ENCODE data around the gene ATP7B.
A peak's percentile ranks its signal among the peaks of the same experiment; 100 is the strongest.

The ATP7B gene

DNA sequence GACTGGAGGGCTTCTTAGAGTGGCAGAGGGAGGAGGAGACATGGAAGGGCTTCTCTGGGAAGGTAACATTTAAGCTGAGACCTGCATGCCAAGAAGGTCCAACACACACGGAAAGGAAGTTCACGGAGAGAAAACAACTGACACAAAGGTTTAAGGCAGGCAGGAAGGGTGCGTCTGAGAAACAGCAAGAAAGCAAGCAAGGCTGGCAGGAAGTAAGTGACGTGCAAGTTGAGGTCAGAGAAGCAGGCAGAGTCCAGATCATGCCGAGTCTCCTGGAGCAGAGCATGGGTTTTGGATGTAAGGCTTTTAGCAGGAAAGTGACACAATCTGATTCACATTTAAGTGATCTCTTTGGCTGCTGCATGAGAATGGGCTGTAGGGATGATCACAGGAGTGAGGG lies 60.5 kb downstream of the ATP7B start:
- peak; percentile 76 for DNase-seq (ENCODE audit: low spot score)

DNA sequence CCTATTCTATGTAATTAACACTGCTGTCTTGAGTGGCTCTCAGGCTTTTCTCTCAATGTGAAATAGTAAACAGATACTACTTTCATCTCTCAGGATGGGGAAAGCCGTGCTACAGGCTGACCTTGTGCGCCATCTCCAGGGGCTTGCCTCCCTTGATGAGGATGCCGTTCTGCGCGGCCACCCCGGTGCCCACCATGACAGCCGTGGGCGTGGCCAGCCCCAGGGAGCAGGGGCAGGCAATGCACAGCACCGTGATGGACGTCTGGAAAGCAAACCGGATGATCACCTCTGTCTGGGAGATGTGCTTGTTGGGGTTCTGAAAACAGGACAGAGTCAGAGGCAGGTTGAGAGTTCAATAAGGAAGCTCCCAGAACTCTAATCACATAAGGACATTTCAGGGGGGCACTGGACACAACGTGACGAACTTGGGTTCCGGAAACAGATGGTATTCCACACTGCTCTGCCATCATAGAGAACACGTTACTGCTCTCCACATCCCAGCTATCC lies 65.0 kb downstream of the ATP7B start:
- no peak for DNase-seq (ENCODE audit: low spot score)

GRCh38 chr13:51945149-51945548 lies 66.1 kb downstream of the ATP7B start:
- no peak for DNase-seq (ENCODE audit: low spot score)

DNA sequence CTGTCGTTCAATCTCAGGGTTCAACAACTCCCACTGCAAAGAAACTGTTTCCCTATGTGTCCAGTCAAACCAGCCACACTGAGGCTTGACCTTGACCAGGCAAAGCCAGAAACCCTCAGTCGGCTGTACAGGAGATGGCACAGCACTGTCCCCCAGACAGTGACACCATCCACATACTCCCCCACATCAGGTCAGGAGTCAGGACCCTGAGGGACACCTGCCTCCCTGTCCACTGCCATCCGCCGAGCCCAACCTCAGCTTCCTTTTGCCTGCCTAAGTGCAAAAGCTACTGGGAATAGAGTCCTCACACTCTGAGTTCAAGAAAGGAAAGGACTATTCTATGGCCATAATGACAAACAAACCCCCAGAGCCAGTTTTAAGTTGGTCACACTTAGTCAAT lies 66.8 kb downstream of the ATP7B start:
- DNase-seq (ENCODE audit: low spot score): no peak

DNA sequence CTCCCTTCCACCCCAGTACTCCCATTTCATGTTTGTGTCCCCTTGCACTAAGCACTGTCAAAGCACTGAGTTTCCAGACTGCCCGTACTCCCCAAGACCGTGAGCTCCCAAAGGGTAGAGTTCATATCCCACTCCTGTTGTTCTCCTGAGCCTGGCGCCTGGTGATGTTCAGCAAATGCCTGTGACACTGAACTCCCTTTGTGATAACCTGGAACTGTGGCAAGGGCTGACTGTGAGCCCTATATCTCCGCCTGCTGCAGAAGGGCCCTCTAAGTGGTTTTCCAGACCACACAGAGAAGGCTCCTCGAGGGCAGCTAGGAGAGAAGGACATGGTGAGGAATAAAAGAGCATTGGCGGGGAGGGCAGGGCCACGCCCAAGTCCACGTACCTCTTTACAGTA lies 67.5 kb downstream of the ATP7B start:
- DNase-seq (ENCODE audit: low spot score): no peak

- DNase-seq (ENCODE audit: low spot score): no peak
Observed at GRCh38 chr13:51942189-51942588, 69.1 kb downstream of the ATP7B start.

GRCh38 chr13:51938454-51938853 lies 72.8 kb downstream of the ATP7B start:
- DNase-seq (ENCODE audit: low spot score): no peak

DNA sequence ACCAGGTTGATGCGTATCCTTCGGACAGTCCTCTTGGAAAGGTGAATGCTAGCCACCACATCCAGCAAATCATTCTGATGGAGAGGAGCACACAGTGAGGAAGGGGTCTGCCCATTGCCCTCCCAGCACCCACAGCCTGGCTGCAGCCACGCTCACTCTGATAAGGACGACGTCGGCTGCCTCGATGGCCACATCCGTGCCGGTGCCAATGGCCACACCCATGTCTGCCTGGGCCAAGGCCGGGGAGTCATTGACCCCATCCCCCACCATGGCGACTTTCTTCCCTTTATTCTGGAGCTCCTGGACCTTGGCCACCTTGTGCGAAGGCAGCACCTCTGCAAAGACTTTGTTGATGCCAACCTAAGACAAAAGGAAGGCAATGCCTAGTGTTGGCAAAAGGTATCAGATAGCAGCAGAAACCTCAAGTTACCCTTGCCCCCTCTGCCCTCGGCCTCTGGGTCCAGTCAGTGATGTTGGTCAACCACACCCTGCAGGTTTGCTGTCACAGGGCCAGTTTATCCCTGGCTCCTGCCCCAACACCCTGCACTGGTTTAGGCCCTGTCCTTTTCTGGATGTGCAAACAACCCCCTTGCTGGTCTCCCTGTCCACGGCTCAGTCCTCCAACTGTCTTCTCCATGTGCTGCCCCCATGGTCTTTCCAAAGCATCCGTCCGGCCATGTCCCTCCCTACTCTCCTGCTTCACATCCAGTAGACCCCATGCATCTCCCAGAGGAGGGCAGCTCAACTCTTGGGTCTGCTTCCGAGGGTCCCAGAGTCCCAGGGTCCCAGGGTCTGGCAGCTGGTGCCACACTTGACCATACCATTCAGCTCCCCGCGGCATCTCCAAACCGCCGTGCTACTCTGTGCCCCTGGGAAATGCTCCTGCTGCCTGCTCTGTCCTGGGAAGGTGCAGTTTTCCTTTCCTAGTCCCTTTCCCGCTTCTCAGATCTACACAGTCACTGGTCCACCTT lies 73.6 kb downstream of the ATP7B start:
- no peak for DNase-seq (ENCODE audit: low spot score)

DNA sequence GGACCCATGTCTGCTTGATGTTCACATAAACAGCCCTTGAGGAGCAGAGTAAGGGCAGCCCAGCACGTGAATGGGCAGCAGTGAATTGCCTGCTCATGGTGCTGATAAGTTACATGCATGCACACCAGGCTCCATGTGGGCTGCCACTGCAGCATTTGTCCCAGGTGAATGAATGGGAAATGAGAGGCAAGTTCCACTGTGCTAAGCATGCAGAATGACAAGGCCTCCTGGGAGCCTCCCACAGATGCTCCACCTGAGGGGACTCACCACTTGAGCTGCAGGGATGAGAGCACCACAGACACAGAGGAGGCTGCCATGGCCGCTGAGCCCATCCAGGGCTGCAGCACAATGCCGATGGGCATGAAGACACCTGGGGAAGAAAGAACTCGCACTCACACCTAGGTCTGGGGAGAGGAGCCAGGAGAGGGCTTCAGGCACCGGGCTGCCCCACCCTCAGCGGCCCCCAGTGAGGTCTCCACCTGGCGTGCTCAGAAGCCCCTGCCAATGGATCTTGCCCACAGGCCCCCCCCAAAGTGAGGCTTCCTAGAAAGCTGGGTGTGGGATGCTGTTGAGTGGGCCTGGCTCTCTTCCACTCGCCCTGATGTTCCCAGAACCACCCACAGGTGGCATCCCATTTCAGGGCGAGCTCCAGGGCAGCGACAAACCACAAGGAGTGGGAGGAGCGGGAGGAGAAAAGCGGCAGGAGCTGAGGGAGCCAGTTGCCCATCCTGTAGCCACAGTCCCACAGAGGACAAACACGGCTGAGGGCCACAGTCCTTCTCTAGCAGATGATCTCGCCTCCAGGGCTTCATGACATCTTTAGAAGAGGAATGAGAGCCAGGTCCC lies 75.7 kb downstream of the ATP7B start:
- peak; percentile 16 for DNase-seq (ENCODE audit: low spot score)

DNA sequence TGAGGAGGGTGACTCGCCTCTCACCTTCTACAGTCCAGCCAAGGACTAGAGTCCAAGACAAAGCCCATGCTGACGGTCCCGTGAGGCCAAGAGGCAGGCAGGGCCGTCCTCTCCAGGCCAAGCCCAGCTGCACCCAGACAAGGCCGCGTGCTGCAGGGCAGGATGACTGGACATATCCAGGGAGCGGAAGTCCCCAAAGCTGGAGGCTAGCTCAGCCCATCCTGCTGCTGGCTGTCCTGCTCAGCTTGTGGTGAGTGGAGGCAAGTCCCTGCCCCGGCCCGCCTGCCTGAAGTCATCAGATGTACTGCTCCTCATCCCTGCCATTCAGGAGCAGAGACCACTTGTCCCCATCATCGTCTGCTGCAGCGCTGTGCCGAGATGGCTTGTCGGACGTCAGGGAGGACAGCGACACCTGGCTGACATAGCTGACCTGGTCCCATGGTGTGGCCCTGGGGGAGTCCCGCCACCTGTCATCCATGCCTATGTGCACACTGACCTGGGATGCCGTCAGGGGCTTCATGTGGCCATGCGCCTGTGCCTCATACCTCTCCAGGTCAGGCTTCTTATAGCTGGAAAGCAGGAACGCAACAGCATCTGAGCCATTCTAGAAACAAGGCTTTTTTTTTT lies 76.7 kb downstream of the ATP7B start:
- no peak for DNase-seq (ENCODE audit: low spot score)

DNA sequence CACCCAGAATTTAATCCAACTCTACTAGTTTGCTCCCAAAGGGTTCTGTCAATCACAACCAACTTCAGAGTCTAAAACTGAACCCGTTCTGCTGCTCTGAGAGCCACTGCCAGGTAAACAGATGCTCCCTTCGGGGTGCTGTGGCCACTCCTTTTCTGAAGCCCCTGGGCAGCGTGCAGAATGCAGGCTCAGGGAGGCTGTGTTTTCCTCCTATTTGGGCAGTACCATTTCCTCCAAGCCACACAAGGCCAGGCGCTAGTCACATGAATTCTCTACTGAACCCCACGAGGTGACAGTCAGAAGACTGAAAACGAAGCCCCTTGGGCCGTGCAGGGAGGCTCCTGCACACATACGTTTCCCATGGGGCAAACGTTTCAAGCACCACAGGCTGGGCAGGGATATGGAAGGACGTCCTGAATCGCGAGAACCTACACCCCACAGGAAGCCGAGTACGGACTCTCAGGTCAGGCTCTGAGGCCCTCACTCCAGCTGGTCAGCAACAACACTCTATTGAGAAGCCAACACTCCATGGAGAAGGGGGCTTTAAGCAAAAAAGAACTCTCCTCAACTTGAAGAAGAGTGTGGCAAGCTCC lies 77.7 kb downstream of the ATP7B start:
- no peak for DNase-seq (ENCODE audit: low spot score)

DNA sequence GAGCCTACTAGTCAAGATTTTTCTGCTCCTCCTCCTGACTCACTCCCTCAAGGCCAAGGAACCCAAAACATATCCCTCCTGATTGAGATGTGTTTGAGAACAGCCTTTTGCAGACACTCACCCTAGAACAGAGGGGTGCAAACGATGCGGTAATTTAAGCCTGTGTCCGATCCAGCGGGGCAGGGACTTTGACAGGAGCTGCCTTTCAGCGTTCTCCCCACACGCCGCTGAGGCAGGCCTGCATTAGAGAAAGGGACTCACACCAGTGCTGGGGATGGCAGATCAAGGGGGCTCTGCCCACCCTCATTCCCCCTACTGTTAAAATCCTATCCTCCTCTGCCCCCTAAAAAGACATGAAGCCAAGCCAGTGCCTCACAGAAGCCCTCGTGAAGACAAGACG lies 79.0 kb downstream of the ATP7B start:
- no peak for DNase-seq (ENCODE audit: low spot score)

- no peak for DNase-seq (ENCODE audit: low spot score)
Observed at GRCh38 chr13:51931606-51932005, 79.6 kb downstream of the ATP7B start.

DNA sequence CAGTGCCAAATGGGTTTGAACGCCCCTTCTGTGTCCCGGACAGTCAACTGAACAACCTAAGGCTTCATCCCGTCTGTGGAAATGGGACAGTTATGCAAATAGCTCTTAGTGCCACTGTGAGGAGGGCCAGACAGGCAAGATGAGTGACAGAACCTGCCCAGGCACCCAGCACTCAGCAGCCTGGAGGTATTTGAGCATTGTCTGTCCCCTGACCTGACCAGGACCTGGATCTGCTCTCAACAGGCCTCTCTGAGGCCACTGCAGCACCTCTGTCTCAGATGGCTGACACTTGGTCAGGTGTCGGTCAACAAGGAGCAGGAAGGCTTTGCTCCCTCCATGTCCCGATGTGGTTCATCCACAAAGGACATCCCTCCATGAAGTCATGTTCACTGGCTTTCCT lies 81.6 kb downstream of the ATP7B start:
- DNase-seq (ENCODE audit: low spot score): no peak

DNA sequence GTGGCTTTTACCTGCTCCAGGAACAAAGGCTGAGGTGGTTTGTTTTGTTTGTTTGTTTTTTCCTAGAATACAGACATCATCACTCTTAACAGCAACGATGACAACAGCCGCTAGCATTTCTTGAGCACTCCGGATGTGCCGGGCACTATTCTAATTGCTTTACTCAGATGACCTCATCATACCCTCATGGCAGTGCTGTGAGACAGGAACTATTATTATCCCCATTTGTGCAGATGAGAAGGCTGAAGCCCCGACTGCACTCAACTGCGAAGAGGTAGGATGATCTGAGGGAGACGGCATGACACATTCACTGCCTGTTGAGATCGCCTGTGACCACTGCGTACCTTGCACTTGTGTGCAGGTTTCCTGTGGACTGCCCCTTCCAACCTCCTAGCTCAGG lies 83.0 kb downstream of the ATP7B start:
- peak; percentile 6 for DNase-seq (ENCODE audit: low spot score)

DNA sequence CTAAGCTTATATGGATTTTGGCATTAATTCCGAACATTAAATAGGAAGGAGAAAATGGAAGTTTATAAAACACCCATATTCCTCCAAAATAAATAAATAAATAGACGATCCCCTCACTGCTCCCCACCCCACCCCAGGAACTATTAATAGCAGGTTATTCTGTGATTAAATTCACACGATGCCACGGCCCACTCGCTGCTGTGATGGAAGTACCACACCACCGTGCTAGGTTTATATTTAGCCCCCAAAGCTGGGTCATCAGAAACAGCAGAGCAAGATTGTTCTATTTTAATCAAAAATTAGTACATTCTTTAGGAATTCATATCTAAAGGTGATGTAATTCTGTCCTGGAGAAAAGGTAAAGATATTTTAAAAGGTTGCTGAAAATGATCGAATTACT lies 84.1 kb downstream of the ATP7B start:
- DNase-seq (ENCODE audit: low spot score): no peak

GRCh38 chr13:51926528-51926885 lies 84.7 kb downstream of the ATP7B start:
- no peak for DNase-seq (ENCODE audit: low spot score)

DNA sequence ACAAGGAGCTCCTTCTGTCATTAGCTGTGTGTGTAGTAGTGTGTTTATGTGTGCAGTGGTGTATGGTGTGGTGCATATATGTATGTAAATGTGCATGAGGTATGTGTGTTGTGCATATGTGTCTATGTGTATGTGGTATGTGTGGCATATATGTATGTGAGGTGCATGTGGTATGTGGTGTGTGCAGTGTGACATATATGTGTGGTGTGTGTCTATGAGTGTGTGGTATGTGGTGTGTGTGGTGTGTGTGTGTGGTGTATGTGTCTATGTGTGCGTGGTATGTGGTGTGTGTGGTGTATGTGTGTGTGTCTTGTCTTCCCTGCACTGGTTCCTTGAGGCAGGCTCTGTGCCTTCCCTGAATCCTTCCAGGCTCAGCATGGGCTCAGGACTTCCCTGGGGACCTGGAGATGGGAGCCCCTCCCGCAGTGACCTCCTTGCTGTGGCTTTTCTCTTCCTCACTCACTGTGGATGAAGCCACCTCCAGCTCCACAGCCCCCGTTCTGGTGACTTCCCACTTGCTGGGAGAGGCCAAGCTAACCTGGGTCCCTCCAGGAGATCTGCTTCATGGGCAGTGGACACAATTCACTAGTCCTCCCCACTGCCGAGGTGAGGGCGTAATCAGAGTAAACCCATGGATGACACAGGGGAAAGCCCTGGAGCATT lies 85.3 kb downstream of the ATP7B start:
- DNase-seq (ENCODE audit: low spot score): no peak

GRCh38 chr13:51924756-51925544 lies 86.3 kb downstream of the ATP7B start:
- no peak for DNase-seq (ENCODE audit: low spot score)

GRCh38 chr13:51923983-51924539 lies 87.2 kb downstream of the ATP7B start:
- peak; percentile 8 for DNase-seq (ENCODE audit: low spot score)

Measured in kidney capillary endothelial cell (primary cell).